ENCODE results near the gene EAF2.
A peak's percentile ranks its signal among the peaks of the same experiment; 100 is the strongest.
"Not testable (repeated sequence)": the region's sequence is repeated elsewhere in the genome, so short reads cannot be mapped to it uniquely, and the experiment has no call there.

The EAF2 gene

GRCh38 chr3:121855555-121855954 is 20.5 kb downstream of the EAF2 start:
- no peak overlapping the region for H3K4me3 ChIP-seq (ENCODE audit: low read depth, low read length)
- TF ChIP-seq, protein P1, sequence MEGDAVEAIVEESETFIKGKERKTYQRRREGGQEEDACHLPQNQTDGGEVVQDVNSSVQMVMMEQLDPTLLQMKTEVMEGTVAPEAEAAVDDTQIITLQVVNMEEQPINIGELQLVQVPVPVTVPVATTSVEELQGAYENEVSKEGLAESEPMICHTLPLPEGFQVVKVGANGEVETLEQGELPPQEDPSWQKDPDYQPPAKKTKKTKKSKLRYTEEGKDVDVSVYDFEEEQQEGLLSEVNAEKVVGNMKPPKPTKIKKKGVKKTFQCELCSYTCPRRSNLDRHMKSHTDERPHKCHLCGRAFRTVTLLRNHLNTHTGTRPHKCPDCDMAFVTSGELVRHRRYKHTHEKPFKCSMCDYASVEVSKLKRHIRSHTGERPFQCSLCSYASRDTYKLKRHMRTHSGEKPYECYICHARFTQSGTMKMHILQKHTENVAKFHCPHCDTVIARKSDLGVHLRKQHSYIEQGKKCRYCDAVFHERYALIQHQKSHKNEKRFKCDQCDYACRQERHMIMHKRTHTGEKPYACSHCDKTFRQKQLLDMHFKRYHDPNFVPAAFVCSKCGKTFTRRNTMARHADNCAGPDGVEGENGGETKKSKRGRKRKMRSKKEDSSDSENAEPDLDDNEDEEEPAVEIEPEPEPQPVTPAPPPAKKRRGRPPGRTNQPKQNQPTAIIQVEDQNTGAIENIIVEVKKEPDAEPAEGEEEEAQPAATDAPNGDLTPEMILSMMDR (IDR thresholded peaks at IDR 0.05; ENCODE audit: borderline replicate concordance, insufficient read depth, low read depth, low read length), result peak; percentile 26; the same call in 1 of the 2 replicates

GRCh38 chr3:121857778-121858177 is 22.8 kb downstream of the EAF2 start:
- H3K4me3 ChIP-seq (ENCODE audit: low read depth, low read length), result not testable (repeated sequence)

DNA sequence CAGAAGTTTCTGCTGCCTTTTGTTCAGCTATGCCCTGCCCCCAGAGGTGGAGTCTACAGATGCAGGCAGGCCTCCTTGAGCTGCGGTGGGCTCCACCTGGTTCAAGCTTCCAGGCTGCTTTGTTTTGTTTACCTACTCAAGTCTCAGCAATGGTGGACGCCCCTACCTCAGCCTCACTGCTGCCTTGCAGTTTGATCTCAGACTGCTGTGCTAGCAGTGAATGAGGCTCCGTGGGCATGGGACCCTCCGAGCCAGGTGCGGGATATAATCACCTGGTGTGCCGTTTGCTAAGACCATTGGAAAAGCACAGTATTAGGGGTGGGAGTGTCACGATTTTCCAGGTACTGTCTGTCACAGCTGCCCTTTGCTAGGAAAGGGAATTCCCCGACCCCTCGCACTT is 28.2 kb downstream of the EAF2 start:
- H3K4me3 ChIP-seq (ENCODE audit: low read depth, low read length), result not testable (repeated sequence)

GRCh38 chr3:121863801-121864200 is 28.8 kb downstream of the EAF2 start:
- TF ChIP-seq, protein P1 (IDR thresholded peaks at IDR 0.05; ENCODE audit: borderline replicate concordance, insufficient read depth, low read depth, low read length), result no peak

GRCh38 chr3:121869736-121870135 is 34.7 kb downstream of the EAF2 start:
- TF ChIP-seq, protein P1 (IDR thresholded peaks at IDR 0.05; ENCODE audit: borderline replicate concordance, insufficient read depth, low read depth, low read length), result no peak
- H3K4me3 ChIP-seq (ENCODE audit: low read depth, low read length), result no peak overlapping the region

More at GRCh38 chr3:121863801-121864200, 28.8 kb downstream of the EAF2 start:
- no peak overlapping the region for H3K4me3 ChIP-seq (ENCODE audit: low read depth, low read length)

DNA sequence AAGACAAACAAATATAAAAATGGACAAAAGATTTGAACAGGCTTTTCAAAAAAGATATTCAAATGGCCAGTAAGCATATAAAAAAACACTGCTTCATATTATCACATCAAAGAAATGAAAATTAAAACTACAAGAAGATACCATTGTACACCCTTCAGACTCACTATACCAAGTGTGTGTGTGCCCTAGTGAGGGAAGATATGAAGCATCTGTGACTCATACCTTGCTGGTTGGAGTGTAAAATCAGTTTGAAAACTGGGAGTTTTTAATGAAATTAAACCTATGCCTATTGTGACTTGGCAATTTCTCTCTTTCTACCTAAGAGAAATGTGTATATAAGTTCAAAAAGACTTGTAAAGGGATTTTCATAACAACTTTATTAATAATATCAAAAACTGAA is 35.7 kb downstream of the EAF2 start:
- H3K4me3 ChIP-seq (ENCODE audit: low read depth, low read length), result no peak overlapping the region
- TF ChIP-seq, protein P1 (IDR thresholded peaks at IDR 0.05; ENCODE audit: borderline replicate concordance, insufficient read depth, low read depth, low read length), result no peak

GRCh38 chr3:121871430-121871829 is 36.4 kb downstream of the EAF2 start:
- TF ChIP-seq, protein P1 (IDR thresholded peaks at IDR 0.05; ENCODE audit: borderline replicate concordance, insufficient read depth, low read depth, low read length), result no peak
- no peak overlapping the region for H3K4me3 ChIP-seq (ENCODE audit: low read depth, low read length)

DNA sequence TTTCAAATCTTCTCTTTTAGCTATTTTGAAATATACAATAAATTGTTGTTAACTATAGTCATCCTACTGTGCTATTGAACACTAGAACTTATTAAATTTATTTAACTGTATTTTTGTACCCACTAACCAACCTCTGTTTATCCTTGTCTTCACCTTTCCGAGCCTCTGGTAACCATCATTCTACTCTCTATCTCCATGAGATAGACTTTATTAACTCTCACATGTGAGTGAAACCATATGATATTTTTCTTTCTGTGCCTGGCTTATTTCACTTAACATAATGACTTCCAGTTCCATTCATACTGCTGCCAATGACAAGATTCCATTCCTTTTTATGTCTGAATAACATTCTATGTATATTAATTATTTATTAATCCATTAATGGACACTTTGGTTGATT is 43.4 kb downstream of the EAF2 start:
- no peak overlapping the region for H3K4me3 ChIP-seq (ENCODE audit: low read depth, low read length)
- TF ChIP-seq, protein P1 (IDR thresholded peaks at IDR 0.05; ENCODE audit: borderline replicate concordance, insufficient read depth, low read depth, low read length), result no peak

All from GM12875 (cell line).